IMR-90 (cell line): ENCODE data around the gene IL17A.

ENCODE experiments used
- CEBPB ChIP-seq: IDR thresholded peaks from 2 replicates; pipeline ENCODE4 v1.6.1; 2012; ENCODE audit warnings: low read depth, low read length, improper control_type of control experiment
- CHD1 ChIP-seq: IDR thresholded peaks from 2 replicates; pipeline ENCODE4 v1.6.1; 2012; ENCODE audit warnings: low read depth, low read length, improper control_type of control experiment
- CTCF ChIP-seq: conservative IDR thresholded peaks from 2 replicates; pipeline ENCODE4 v1.5.1; 2012; ENCODE audit warnings: mild to moderate bottlenecking, low read depth, low read length, improper control_type of control experiment
- FOS ChIP-seq: fragments of 150-350 bp; IDR thresholded peaks from 2 replicates; pipeline ENCODE4 v1.6.1; 2016; ENCODE audit warnings: low read depth, low read length
- MAFK ChIP-seq: IDR thresholded peaks from 2 replicates; pipeline ENCODE4 v1.6.1; 2012; ENCODE audit warnings: low read depth, low read length, improper control_type of control experiment
- MAZ ChIP-seq: IDR thresholded peaks from 2 replicates; pipeline ENCODE4 v1.6.1; 2012; ENCODE audit warnings: low read depth, mild to moderate bottlenecking, low read length, improper control_type of control experiment, moderate library complexity, borderline replicate concordance
- POLR2A ChIP-seq: IDR thresholded peaks from 2 replicates; pipeline ENCODE4 v1.6.1; 2012; ENCODE audit warnings: mild to moderate bottlenecking, low read depth, low read length
- RAD21 ChIP-seq: IDR thresholded peaks from 2 replicates; pipeline ENCODE4 v1.6.1; 2012; ENCODE audit warnings: low read length, improper control_type of control experiment
- RFX5 ChIP-seq: IDR thresholded peaks from 2 replicates; pipeline ENCODE4 v1.8.0; 2012; ENCODE audit warnings: low read depth, mild to moderate bottlenecking, low read length, moderate library complexity
- SMC3 ChIP-seq: fragments of 150-350 bp; IDR thresholded peaks from 2 replicates; pipeline ENCODE4 v1.6.1; 2016; ENCODE audit warnings: low read depth, mild to moderate bottlenecking, antibody characterized with exemption, low read length, moderate library complexity

- TF ChIP-seq MAFK (no peak), CTCF (no peak), POLR2A (no peak), SMC3 (no peak), RAD21 (no peak), MAZ (no peak), FOS (no peak), CEBPB (no peak), RFX5 (no peak), CHD1 (no peak)
Observed at GRCh38 chr6:52149076-52149475, 37.1 kb upstream of the IL17A start.
